Liver (tissue), 9 donors: ENCODE results near the gene RAB17. TPM values are rescaled to one million over a fixed set of nuclear protein-coding genes. Genes with fewer than 3 reads are reported as not detected.

ENCODE experiments used
- DNase-seq: peaks from one replicate; pipeline ENCODE4 v3.0.0-alpha.2; 2017; ENCODE audit warnings: low spot score
- H3K27ac ChIP-seq, 2 donors: one replicate each; pipeline ENCODE4 v1.7.0; 2013; ENCODE audit warnings: inconsistent platforms in 2 of 2, low read length in 2 of 2, control low read depth in 1 of 2, low read depth in 1 of 2, mild to moderate bottlenecking in 1 of 2
- H3K27me3 ChIP-seq, 4 donors: one replicate each; pipeline versions ENCODE4 v1.6.1 to v1.7.0; 2013; ENCODE audit warnings: low read length in 3 of 4, inconsistent platforms in 1 of 4, mild to moderate bottlenecking in 1 of 4, moderate library complexity in 1 of 4; ENCODE audit not compliant: control insufficient read depth in 4 of 4, insufficient read depth in 4 of 4
- H3K36me3 ChIP-seq, 4 donors: one replicate each; pipeline versions ENCODE4 v1.6.1 to v1.7.0; 2013; ENCODE audit warnings: low read length in 3 of 4, mild to moderate bottlenecking in 3 of 4, low read depth in 1 of 4, moderate library complexity in 1 of 4; ENCODE audit not compliant: control insufficient read depth in 4 of 4, insufficient read depth in 3 of 4
- H3K4me1 ChIP-seq, 4 donors: one replicate each; pipeline versions ENCODE4 v1.6.1 to v1.7.0; 2013; ENCODE audit warnings: low read length in 3 of 4, mild to moderate bottlenecking in 3 of 4, moderate library complexity in 1 of 4; ENCODE audit not compliant: control insufficient read depth in 4 of 4, insufficient read depth in 4 of 4
- H3K4me3 ChIP-seq, 3 donors: one replicate each; pipeline versions ENCODE4 v1.6.1 to v1.7.0; 2013; ENCODE audit warnings: low read length in 3 of 3, control low read depth in 1 of 3, low read depth in 1 of 3, mild to moderate bottlenecking in 1 of 3
- H3K9ac ChIP-seq, 2 donors: one replicate each; pipeline ENCODE4 v1.7.0; 2013; ENCODE audit warnings: low read length in 2 of 2, mild to moderate bottlenecking in 2 of 2, moderate library complexity in 2 of 2, control low read depth in 1 of 2, low read depth in 1 of 2
- H3K9me3 ChIP-seq, 4 donors: one replicate each; pipeline versions ENCODE4 v1.6.1 to v1.7.0; 2013; ENCODE audit warnings: low read length in 3 of 4; ENCODE audit not compliant: control insufficient read depth in 4 of 4
- ATF3 ChIP-seq: IDR thresholded peaks from 2 replicates; pipeline ENCODE4 v1.6.1; 2016; ENCODE audit warnings: antibody characterized with exemption
- CTCF ChIP-seq: fragments of 150-350 bp; IDR thresholded peaks from 2 replicates; pipeline ENCODE4 v1.5.1; 2017; ENCODE audit warnings: improper control_type of control experiment, low read depth, low read length; ENCODE audit not compliant: missing input control
- EGR1 ChIP-seq, 2 donors: IDR thresholded peaks; 2 replicates each; pipeline ENCODE4 v1.6.1; 2016 to 2018; ENCODE audit warnings: antibody characterized with exemption in 2 of 2, low read depth in 2 of 2
- FOXA1 ChIP-seq: IDR thresholded peaks from 2 replicates; pipeline ENCODE4 v1.6.1; 2016; ENCODE audit warnings: antibody characterized with exemption
- FOXA2 ChIP-seq: IDR thresholded peaks from 2 replicates; pipeline ENCODE4 v1.6.1; 2016; ENCODE audit warnings: antibody characterized with exemption
- GABPA ChIP-seq, 2 donors: IDR thresholded peaks in 1 of 2; conservative IDR thresholded peaks in 1 of 2; 2 replicates each; pipeline ENCODE4 v1.6.1; 2016; ENCODE audit warnings: antibody characterized with exemption in 2 of 2, mild to moderate bottlenecking in 1 of 2, moderate library complexity in 1 of 2
- HNF4A ChIP-seq, 2 donors: conservative IDR thresholded peaks; 2 replicates each; pipeline ENCODE4 v1.6.1; 2016; ENCODE audit warnings: antibody characterized with exemption in 2 of 2, mild to moderate bottlenecking in 2 of 2
- HNF4G ChIP-seq: IDR thresholded peaks from 2 replicates; pipeline ENCODE4 v1.6.1; 2016; ENCODE audit warnings: antibody characterized with exemption
- JUND ChIP-seq, 2 donors: IDR thresholded peaks; 2 replicates each; pipeline ENCODE4 v1.6.1; 2016; ENCODE audit warnings: antibody characterized with exemption in 2 of 2
- MAX ChIP-seq: IDR thresholded peaks from 2 replicates; pipeline ENCODE4 v1.6.1; 2016; ENCODE audit warnings: antibody characterized with exemption
- NR2F2 ChIP-seq: IDR thresholded peaks from 2 replicates; pipeline ENCODE4 v1.6.1; 2016; ENCODE audit warnings: antibody characterized with exemption
- RAD21 ChIP-seq, 2 donors: IDR thresholded peaks; 2 replicates each; pipeline ENCODE4 v1.6.1; 2016; ENCODE audit warnings: antibody characterized with exemption in 2 of 2, mild to moderate bottlenecking in 2 of 2
- REST ChIP-seq: IDR thresholded peaks from 2 replicates; pipeline ENCODE4 v1.6.1; 2016; ENCODE audit warnings: antibody characterized with exemption, mild to moderate bottlenecking
- RXRA ChIP-seq, 2 donors: IDR thresholded peaks; 2 replicates each; pipeline ENCODE4 v1.6.1; 2017 to 2018; ENCODE audit warnings: antibody characterized with exemption in 2 of 2, mild to moderate bottlenecking in 1 of 2
- SP1 ChIP-seq: IDR thresholded peaks from 2 replicates; pipeline ENCODE4 v1.6.1; 2018; ENCODE audit warnings: antibody characterized with exemption, mild to moderate bottlenecking
- TAF1 ChIP-seq: conservative IDR thresholded peaks from 2 replicates; pipeline ENCODE4 v1.6.1; 2016; ENCODE audit warnings: antibody characterized with exemption, mild to moderate bottlenecking
- YY1 ChIP-seq: IDR thresholded peaks from 2 replicates; pipeline ENCODE4 v1.6.1; 2016; ENCODE audit warnings: antibody characterized with exemption, mild to moderate bottlenecking
- ZBTB33 ChIP-seq: IDR thresholded peaks from 2 replicates; pipeline ENCODE4 v1.6.1; 2016; ENCODE audit warnings: antibody characterized with exemption
- WGBS: extraction: QIAGEN DNeasy Blood & Tissue Kit; methylation state at CpG from one replicate; pipeline ENCODE4 v1.1.7; 2013; 5-methylcytosine and 5-hydroxymethylcytosine counted together
- polyA plus RNA-seq, 2 donors: library from polyadenylated mRNA; stranded (reverse) in 1 of 2; unstranded in 1 of 2; fragments of 200-250 nt in 1 of 2; fragments of >200 nt in 1 of 2; fragmentation: Nextera tagmentation in 1 of 2; extraction: Ambion mirVana in 1 of 2; gene quantifications; one replicate each; pipeline versions ENCODE4 v1.2.1 to v1.2.3, GENCODE V29; 2013 to 2015
- total RNA-seq, 2 donors: library from RNA; depleted of rRNA; stranded (reverse); fragments of >200 nt; gene quantifications; one replicate each; pipeline ENCODE4 v1.2.3, GENCODE V29; 2014
- donor health status: healthy.
- donor health status: healthy.
- donor health status: healthy.
- donor health status: healthy.
- donor health status: healthy.

The RAB17 gene
- total and polyA plus RNA-seq, 4 donors: 17.8 to 96.5 (median 74.9) TPM

- TF ChIP-seq TAF1 (no peak), CTCF (no peak), ATF3 (no peak), EGR1 (IDR thresholded peaks at IDR 0.05; ENCODE audit: low read depth in 2 of 2) (no peak), MAX (no peak), RXRA (IDR thresholded peaks at IDR 0.05) (no peak), FOXA1 (no peak), HNF4A (conservative IDR thresholded peaks at IDR 0.05) (no peak), FOXA2 (no peak), SP1 (no peak), GABPA (IDR thresholded peaks at IDR 0.05 in 1 of 2, conservative IDR thresholded peaks at IDR 0.05 in 1 of 2) (no peak), HNF4G (no peak), YY1 (no peak), JUND (IDR thresholded peaks at IDR 0.05) (no peak), RAD21 (IDR thresholded peaks at IDR 0.05) (no peak), ZBTB33 (no peak), REST (no peak), NR2F2 (no peak)
- no peak overlapping the region for H3K4me3 ChIP-seq
- H3K9ac ChIP-seq: no peak overlapping the region
- no peak for DNase-seq
- peaks cover 4 to 21% (median 12%) of the 10 kb centered on the region in 4 donors for H3K36me3 ChIP-seq
- WGBS: 98% methylated on average over 12 of the region's 12 CpGs
- no peaks in the 10 kb centered on the region for H3K27me3 ChIP-seq
- H3K9me3 ChIP-seq: no peaks in the 10 kb centered on the region
- H3K27ac ChIP-seq: no peak overlapping the region
- no peaks in the 10 kb centered on the region for H3K4me1 ChIP-seq
These were observed 59.8 kb downstream of the RAB17 start for GRCh38 chr2:237530472-237531433.
